Posterior cingulate gyrus (tissue), 11 donors: ENCODE measurements around the gene SH3RF2.
"Not testable (repeated sequence)": the region's sequence is repeated elsewhere in the genome, so short reads cannot be mapped to it uniquely, and the experiment has no call there.

Experiments
- DNase-seq, 10 donors: peaks; one replicate each; pipeline versions ENCODE4 v3.0.0 to v3.0.0-alpha.2; 2020 to 2021; ENCODE audit warnings: mixed read lengths in 3 of 10
- intact Hi-C: fragments of 100-400 bp; cut with DNase I; formaldehyde crosslinking; loops from one replicate; pipeline ENCODE4 v1.15.1; 2023

The SH3RF2 gene

DNA sequence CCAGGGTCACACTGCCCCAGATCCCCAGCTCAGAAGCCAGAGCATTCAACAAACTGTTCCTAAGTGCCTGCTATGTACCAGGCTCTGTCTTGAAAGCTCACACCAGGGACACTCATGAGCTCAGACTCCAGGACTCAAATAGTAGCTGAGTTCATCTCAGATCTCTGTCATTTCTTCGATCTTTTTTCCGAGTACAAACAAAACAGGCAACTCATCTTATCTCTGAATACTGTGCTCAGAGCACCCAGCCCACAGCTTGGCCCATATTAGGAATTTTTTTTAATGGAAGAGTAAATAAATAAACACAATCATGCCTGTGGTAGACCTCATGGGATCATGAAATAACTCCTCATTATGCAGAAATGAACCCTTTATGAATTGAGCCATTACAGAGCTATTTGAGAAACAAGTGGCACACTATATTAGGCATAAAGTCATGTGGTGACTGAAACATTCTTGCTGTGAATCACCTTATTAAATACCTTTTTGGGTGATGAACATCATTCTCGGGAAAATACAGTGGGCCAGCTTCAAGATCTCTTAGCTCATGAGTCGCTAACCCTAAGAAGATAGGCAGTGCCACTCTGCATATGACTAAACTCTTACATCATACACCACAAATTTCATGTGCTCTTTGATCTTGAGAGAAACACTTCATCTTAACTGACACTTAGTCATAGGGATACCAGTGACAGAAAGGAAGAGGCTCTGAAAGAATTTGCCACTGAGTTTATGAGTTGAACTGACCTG lies 9.9 kb downstream of the SH3RF2 start:
- intact Hi-C loops = no loop called here
- DNase-seq = peak in 1 of 10 donors; percentile 23

DNA sequence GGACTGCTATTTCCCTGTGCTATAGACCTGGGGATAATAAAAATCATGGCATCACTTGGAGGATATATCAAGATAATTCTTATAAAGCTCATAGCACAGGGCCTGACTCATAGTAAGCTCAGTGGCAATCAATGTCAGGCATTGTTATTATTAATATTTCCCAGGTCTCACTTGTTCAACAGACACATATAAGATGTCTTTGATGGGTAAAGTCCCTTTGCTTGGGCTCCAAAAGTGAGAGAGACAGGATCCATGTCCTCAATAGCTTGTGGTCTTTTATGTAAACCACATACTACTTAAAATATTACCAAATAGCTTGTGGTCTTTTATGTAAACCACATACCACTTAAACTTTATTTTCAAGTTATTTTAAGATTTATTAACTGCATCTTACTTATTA lies 11.2 kb downstream of the SH3RF2 start:
- no peak for DNase-seq
- intact Hi-C loops = no loop called here

DNA sequence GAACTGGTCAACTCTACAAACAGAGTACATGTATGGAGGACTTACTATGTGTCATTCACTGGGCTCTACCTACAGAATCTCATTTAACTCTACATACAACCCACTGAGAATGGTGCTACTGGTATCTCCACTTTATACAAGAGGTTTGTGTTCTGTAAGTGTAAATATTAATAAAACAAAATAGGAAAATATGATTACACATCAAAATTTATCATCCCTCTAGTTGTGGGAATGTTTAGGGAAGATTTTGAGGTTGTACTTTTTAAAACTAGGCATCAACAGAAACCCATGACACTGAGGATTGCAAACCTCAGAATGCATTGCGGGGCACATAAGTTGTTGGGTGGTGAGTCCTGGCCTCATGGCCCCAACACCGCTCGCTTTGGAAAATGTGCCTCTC lies 11.7 kb downstream of the SH3RF2 start:
- intact Hi-C loops = no loop called here
- DNase-seq = no peak

DNA sequence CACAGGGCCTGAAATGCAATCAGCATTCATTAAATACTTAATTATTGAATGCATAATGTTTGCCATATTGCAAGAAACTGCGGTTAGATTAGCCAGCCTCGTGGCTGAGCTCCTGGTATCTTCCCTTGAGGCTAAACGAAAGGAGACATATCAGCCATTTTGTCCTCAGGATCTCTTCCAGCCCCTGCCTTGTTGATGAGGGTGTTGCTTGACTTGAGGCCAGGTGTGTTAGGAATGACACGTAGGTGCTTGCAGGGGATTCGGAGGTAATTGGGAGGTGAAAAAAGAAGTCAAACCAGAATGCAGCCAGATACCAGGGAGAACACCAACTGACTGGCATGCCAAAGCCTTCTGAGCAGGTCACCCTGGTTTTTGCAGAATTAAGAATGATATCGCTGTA lies 12.5 kb downstream of the SH3RF2 start:
- DNase-seq = no peak
- intact Hi-C loops = no loop called here

DNA sequence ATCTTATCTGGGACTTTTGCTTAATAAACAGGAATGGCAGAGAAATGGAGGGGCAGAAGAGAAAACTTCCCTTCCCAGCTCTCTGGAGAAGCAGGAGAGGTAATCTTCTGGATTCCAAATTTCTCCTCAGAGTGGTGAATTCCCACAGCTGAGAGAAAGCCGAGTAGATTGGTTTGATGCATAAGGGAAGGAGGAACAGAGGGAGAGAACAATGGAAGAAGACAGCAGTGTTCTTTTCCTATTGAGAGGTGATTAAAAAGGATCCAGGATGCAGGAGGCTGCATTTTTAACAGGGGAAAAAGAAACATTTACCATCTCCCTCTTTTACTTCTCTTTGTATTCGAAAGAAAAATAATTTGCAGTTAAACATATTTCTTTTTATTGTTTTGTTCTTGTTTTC lies 13.1 kb downstream of the SH3RF2 start:
- intact Hi-C loops = no loop called here
- DNase-seq = no peak

DNA sequence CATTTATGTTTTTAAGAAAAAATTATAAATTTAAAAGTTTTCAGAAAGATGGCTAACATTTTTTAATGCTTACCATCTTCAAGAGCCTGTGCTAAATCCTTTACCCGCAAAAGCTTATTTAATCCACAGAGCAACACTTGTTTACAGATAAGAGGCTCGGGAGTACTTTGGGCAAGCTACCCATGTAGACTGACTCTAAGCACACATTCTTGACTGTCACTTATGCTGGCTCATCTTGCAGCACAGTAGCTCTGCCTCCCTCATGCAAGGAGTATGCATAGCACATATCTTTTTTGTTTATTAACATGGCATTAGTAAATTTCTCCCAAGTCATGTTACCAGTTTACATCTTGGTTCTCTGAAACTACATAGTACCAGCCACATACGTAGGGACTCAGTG lies 14.7 kb downstream of the SH3RF2 start:
- intact Hi-C loops = no loop called here
- no peak for DNase-seq

DNA sequence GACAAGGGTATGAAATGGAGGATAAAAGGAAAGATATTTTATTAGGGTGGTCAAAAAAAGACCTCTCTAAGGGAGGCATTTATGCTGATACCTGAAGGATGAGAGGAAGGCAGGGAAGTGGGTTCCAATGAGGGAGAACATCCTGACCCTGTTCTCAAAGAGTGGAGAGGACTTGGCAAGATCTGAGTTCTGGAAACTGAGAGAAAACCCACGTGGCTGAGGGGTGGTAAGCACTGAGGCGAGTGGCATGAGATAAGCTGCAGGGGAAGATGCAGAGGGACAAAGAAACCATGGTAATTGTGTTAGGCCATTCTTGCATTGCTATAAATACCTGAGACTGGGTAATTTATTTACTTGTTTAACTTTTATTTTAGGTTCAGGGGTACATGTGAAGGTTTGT lies 16.8 kb downstream of the SH3RF2 start:
- DNase-seq = no peak
- intact Hi-C loops = no loop called here

DNA sequence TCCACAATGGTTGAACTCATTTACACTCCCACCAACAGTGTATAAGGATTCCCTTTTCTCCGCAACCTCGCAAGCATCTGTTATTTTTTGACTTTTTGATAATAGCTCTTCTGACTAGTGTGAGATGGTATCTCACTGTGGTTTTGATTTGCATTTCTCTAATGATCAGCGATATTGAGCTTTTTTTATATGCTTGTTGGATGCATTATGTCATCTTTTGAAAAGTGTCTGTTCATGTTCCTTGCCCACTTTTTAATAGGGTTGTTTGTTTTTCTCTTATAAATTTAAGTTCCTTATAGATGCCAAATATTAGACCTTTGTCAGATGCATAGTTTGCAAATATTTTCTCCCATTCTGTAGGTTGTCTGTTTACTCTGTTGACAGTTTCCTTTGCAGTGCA lies 17.8 kb downstream of the SH3RF2 start:
- DNase-seq, intact Hi-C loops: not testable (repeated sequence)

DNA sequence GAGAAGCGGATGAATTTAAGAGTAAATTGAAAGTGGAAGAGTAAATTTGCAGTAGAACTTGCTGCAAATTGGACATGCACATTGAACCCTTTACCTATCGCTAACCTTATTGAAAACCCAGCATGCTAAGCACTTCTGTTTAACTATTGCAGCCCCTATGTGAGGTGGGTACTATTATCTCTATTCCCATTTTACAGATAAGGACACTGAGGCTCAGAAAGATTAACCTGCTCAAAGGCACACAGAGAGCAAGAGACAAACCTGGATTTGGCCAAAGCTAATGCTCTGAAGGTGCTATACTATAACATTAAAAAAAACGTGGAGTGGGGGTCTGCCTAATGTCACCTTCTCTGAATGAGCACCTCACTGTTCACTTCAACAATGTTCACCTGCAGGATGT lies 21.0 kb downstream of the SH3RF2 start:
- no peak for DNase-seq
- intact Hi-C loops = no loop called here

DNA sequence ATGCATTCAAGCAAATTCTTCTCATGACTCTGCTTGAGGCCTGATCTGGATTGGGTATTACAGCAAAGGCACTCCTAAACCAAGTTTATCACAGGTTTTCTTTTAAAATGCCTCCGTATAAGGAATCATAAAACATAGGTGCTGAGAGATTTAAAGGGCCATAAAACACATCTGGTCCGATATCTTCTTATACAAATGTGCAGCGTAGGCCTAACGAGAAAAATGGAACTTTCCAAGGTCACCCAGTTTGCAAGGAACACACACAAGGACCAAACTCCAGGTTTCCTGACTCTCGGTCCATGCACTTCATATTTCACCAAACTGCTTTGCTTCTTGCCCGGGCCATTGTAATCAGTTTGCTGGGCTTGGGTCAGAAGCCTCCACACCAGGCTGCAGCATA lies 22.1 kb downstream of the SH3RF2 start:
- intact Hi-C loops = no loop called here
- no peak for DNase-seq

DNA sequence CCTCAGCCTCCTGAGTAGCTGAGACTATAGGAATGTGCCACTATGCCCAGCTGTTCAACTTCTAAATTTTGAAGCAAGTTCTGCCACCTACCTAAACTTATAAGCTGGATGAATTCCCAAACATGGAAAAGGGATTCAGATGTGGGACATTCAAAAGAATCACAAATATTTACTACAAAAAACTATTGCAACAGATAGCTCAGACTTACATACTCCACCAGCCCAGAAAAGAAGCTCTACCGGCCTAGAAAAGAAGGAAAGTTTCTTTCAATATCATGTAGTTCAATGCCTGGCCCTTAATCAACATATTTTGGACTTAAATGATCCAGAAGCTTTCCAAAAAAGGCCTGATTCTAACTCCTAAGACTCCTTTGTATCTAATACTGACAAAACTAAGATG lies 23.8 kb downstream of the SH3RF2 start:
- DNase-seq = no peak
- intact Hi-C loops = no loop called here

DNA sequence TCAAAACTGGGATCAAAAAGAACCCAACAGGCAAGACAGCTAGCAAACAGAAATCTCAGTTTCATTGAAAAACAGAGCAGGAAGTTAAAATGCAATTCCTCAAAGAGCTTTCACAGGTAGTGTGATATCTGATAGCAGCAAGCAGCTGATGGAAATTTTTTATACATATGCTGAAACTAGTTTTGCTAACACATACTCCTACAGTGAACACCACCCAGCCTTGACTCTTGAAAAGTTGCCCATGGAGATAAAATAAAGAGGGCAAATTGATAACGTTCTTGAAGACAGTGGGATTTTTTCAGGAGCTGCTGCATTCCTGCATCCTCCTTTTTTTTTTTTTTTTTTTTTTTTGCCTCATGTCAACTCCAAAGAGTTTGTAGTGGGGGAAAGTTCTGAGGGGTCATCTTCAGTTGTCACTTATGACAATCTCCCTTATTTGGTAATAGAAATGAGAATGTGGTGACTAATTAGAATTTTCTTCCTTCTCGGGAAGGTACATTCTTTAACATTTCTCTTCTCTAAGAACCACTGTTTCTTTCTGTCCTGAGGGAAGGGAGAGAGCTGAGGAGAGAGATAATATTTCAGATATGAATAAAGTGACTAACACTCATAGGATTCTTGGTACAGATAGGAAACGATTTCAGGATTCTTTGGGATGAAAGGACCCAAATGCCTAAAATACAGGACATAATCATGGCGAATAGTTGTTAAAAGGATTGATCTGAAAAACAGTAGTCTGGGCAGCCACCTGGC lies 24.6 kb downstream of the SH3RF2 start:
- intact Hi-C loops = no loop called here
- DNase-seq = no peak

DNA sequence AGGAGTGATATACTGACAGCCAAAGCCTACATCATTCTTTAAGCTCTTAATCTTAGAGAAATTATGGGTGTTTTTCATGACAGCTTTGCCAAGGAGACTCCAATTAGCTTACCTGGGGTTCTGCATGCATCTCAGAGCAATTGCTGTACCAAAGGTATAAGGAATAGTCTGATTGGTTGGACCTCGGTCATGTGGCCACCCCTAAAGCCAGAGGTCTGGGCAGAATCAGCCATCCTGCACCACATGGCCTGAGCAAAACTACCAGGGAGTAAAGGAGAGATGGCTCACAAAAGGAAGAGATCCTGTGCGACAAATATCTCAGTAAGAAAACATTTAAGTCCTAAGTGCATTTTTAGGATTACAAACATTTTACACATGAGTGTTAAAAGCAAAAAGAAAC lies 25.6 kb downstream of the SH3RF2 start:
- intact Hi-C loops = no loop called here
- DNase-seq = no peak

DNA sequence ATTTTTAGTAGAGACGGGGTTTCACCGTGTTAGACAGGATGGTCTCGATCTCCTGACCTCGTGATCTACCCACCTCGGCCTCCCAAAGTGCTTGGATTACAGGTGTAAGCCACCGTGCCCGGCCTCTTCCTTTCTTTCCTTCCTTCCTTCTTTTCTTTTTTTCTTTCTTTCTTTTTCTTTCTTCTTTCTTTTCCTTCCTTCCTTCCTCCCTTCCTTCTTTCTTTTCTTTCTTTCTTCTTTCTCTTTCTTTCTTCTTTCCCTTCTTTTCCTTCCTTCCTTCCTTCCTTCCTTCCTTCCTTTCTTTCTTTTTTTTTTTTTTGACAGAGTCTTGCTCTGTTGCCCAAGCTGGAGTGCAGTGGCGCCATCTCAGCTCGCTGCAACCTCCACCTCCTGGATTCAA lies 27.6 kb downstream of the SH3RF2 start:
- DNase-seq, intact Hi-C loops: not testable (repeated sequence)

DNA sequence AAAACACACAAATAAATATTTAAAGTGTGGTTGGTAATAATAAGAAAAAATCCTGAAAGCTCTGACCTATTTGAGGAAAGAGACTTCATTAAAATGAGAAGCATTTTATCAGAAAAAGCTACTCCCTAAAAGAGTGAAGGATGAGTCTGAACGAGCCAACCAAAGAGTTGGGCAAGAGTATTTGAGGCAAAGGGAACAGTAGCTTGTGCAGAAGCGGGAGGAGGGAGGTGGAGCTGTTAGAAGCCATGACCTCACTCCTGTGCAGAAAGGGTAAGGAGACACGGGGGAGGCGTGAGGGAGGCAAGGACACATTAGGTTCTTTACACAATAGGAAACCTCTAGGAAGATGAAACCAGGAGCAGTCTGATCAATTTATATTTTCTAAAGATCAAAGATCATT lies 29.4 kb downstream of the SH3RF2 start:
- DNase-seq = no peak
- intact Hi-C loops = no loop called here

DNA sequence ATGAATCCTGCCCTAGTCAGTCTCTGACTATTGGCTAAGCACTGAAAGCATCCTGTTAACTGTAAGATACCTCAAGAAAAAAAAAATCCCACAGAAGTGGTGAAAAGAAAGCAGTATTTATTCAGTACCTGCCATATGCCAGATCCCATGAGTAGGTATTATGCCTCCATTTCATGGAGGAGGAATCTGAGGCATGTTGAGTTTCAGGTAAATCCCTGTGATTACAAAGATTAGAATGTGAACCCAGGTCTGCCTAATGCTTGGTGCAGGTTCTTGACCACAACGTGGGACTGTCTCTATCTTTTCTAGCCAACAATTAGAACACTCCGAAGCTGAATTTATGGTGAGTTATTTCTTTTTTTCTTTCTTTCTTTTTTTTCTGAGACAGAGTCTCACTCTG lies 30.9 kb downstream of the SH3RF2 start:
- no peak for DNase-seq
- intact Hi-C loops = no loop called here

DNA sequence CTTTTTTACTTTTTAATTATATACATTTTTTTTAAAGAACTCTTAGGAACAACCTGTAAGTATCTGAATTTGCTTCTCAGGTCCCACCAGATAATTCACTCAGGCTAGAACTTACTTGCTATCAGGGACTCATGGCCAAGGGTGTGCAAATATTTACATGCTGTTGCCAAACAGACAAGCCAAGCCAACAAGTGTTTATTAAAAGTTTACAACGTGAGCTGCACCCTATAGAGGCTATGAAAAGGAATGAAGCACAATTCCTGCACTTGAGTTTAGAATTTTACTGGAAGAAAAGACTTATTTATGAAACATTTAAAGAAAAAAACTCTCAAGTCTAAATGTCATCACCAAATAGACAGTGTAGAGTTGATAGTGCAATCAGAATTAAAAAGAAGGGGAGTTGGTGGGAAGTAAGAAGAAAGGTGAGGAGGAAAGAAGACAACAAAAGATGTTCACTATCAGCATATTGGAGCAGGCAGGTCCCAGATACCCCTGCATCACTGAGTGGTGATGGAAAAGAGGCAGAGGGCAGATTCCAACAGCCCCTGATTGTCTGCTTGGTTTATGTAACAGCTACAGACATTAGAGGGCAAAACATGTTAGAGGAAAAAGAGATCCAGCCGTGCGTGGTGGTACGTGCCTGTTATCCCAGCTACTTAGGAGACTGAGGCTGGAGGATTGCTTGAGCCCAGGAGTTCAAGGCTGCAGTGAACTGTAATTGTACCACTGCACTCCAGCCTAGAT lies 32.8 kb downstream of the SH3RF2 start:
- no peak for DNase-seq
- intact Hi-C loops = no loop called here

DNA sequence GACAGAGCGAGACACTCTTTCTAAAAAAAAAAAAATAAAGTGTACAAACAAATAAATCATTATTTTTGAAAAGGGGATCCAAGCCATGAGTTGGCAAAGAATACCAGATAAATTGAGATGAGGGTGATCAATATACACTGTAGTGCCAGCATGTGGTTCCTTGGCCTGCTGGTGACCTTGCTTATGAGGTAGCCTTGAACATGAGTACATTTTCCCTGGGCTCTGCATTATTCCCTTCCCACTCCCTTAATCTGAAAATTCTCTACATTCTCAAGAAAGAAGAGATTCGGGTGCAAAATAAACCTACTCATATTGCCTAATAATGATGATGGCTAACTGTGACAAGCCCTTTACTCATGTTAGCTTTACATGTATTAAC lies 33.3 kb downstream of the SH3RF2 start:
- intact Hi-C loops = no loop called here
- no peak for DNase-seq

DNA sequence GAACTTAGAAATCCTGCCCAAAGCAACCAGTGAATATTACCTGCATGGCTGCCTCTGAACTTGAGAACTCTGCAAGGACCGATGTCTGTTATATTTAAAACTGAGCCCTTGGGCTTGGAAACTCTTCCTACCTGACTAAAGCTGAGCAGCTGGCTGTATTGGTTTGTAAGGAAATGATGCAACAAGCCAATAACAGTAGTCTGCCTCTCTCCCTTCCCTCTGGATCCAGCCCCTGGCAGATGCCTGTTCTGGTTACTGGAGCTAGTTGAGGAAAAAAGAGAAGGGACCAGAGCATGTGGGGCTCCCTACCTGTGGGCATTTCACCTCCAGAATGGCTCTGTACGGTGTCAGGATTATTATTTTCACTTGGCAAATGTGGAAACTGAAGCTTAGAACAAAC lies 34.7 kb downstream of the SH3RF2 start:
- intact Hi-C loops = no loop called here
- no peak for DNase-seq

DNA sequence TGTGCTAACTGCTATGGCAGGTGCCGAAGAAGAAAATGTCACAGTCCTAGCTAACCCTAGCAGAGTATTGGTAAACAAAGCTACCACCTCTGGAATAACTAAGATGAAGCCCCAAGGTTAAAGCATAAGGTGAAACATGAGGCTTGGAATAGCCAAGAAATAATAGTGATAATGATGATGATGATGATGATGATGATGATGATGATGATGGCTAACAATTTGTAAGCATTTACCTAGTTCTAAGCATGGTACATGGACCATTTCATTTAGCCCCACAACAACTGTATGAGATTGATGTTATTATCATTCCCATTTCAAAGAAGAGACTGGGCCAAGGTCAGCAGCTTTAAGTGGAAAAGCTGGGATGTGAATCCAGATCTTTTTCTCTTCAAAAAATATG lies 35.3 kb downstream of the SH3RF2 start:
- DNase-seq = no peak
- intact Hi-C loops = no loop called here

DNA sequence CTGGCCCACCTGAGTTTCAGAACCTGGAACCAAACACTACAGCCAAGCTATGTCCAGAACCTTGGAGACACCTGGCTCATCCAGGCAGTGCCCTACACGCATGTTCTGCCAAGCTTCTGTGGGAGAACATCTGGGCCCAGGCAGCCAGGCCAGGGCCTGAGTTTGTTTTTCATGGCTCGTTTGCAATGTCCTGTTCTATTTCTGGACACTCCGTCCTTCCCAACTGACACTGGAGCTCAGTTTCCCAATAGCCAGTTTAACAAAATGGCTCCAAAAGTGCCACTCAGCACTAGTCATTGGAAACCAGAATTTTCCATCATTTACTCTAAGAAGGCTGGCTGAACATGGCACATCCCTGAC lies 38.6 kb downstream of the SH3RF2 start:
- intact Hi-C loops = no loop called here
- DNase-seq = no peak
